IMR-90 (cell line): ENCODE measurements around the gene GLS. TPM values are rescaled to one million over a fixed set of nuclear protein-coding genes. Genes with fewer than 3 reads are reported as not detected.

Experiments
- ATAC-seq: fragments of 200-7000 bp; cut with Tn5 transposase; 2 replicates; pipeline ENCODE4 v1.9.1; 2020; ENCODE audit warnings: low read depth, mild to moderate bottlenecking, moderate library complexity
- BruUV-seq: library from RNA; stranded (reverse); fragments of 400-500 nt; replicated peaks from 2 replicates; lab custom pipeline; 2021; lab: Mats Ljungman, UMichigan
- CTCF ChIA-PET: fragments of 300-600 bp; formaldehyde crosslinking; extraction: SDS; loops from one replicate; lab custom pipeline; 2021; ENCODE audit warnings: antibody characterized with exemption; lab: Yijun Ruan, JAX
- POLR2A ChIA-PET: fragments of 300-600 bp; sonication (Branson Sonifier 250); formaldehyde crosslinking; loops from one replicate; lab custom pipeline; 2022; ENCODE audit warnings: antibody characterized with exemption; ENCODE audit not compliant: unreplicated experiment; lab: Charles Lee
- DNase-seq: peaks from one replicate; pipeline ENCODE4 v3.0.0; 2013
- H2AFZ ChIP-seq: replicated peaks from 2 replicates; pipeline ENCODE3; 2013; ENCODE audit warnings: low read length, mild to moderate bottlenecking; ENCODE audit not compliant: poor library complexity
- H2AK5ac ChIP-seq: 2 replicates; pipeline ENCODE4 v1.6.1; 2013; ENCODE audit warnings: low read depth, low read length, inconsistent platforms
- H2AK9ac ChIP-seq: replicated peaks from 2 replicates; pipeline ENCODE3; 2013; ENCODE audit warnings: mild to moderate bottlenecking, low read depth, low read length, moderate library complexity; ENCODE audit not compliant: poor library complexity
- H2BK120ac ChIP-seq: 2 replicates; pipeline ENCODE4 v1.6.1; 2013; ENCODE audit warnings: low read depth, low read length, inconsistent platforms
- H2BK15ac ChIP-seq: 3 replicates; pipeline ENCODE4 v1.6.1; 2013; ENCODE audit warnings: low read depth, low read length, inconsistent platforms
- H2BK20ac ChIP-seq: 2 replicates; pipeline ENCODE4 v1.6.1; 2013; ENCODE audit warnings: low read depth, mild to moderate bottlenecking, inconsistent platforms, low read length, moderate library complexity
- H2BK5ac ChIP-seq: 2 replicates; pipeline ENCODE4 v1.6.1; 2013; ENCODE audit warnings: mild to moderate bottlenecking, low read depth, low read length, inconsistent platforms; ENCODE audit not compliant: poor library complexity, severe bottlenecking
- H3K14ac ChIP-seq: replicated peaks from 2 replicates; pipeline ENCODE4 v1.6.1; 2013; ENCODE audit warnings: low read depth, low read length, inconsistent platforms
- H3K18ac ChIP-seq: 2 replicates; pipeline ENCODE4 v1.6.1; 2013; ENCODE audit warnings: low read depth, low read length, control low read depth
- H3K23ac ChIP-seq: 2 replicates; pipeline ENCODE4 v1.6.1; 2013; ENCODE audit warnings: low read depth, low read length, inconsistent platforms
- H3K27ac ChIP-seq: 2 replicates; pipeline ENCODE4 v1.5.1; 2013; ENCODE audit warnings: mild to moderate bottlenecking, control low read depth, low read length; ENCODE audit not compliant: insufficient read depth
- H3K27me3 ChIP-seq: 2 replicates; pipeline ENCODE4 v1.6.1; 2013; ENCODE audit warnings: low read length; ENCODE audit not compliant: control insufficient read depth, insufficient read depth
- H3K36me3 ChIP-seq: 2 replicates; pipeline ENCODE4 v1.6.1; 2013; ENCODE audit warnings: low read length, mixed read lengths; ENCODE audit not compliant: control insufficient read depth, insufficient read depth
- H3K4ac ChIP-seq: 2 replicates; pipeline ENCODE4 v1.6.1; 2013; ENCODE audit warnings: low read depth, low read length, inconsistent platforms
- H3K4me1 ChIP-seq: 2 replicates; pipeline ENCODE4 v1.6.1; 2013; ENCODE audit warnings: low read length, mixed read lengths; ENCODE audit not compliant: control insufficient read depth, insufficient read depth
- H3K4me2 ChIP-seq: 2 replicates; pipeline ENCODE4 v1.6.1; 2013; ENCODE audit warnings: low read depth, mild to moderate bottlenecking, control low read depth, low read length, moderate library complexity
- H3K4me3 ChIP-seq: 2 replicates; pipeline ENCODE4 v1.5.1; 2013; ENCODE audit warnings: low read depth, mild to moderate bottlenecking, control low read depth, low read length, moderate library complexity; ENCODE audit not compliant: insufficient read depth
- H3K56ac ChIP-seq: 2 replicates; pipeline ENCODE4 v1.6.1; 2013; ENCODE audit warnings: low read length, inconsistent platforms; ENCODE audit not compliant: insufficient read depth; ENCODE audit errors: extremely low read depth
- H3K79me1 ChIP-seq, 2 experiments: 2 replicates each; pipeline ENCODE4 v1.6.1; 2013; ENCODE audit warnings: low read length in 2 of 2, inconsistent platforms in 1 of 2, low read depth in 1 of 2
- H3K9ac ChIP-seq: 2 replicates; pipeline ENCODE4 v1.6.1; 2013; ENCODE audit warnings: low read depth, low read length, control low read depth
- H3K9me1 ChIP-seq: 2 replicates; pipeline ENCODE4 v1.6.1; 2013; ENCODE audit warnings: low read length, inconsistent platforms; ENCODE audit not compliant: insufficient read depth
- H3K9me3 ChIP-seq: 2 replicates; pipeline ENCODE4 v1.6.1; 2013; ENCODE audit warnings: low read length; ENCODE audit not compliant: control insufficient read depth, insufficient read depth
- H4K20me1 ChIP-seq: 2 replicates; pipeline ENCODE4 v1.6.1; 2013; ENCODE audit warnings: low read length, inconsistent platforms; ENCODE audit not compliant: insufficient read depth
- H4K5ac ChIP-seq: 2 replicates; pipeline ENCODE4 v1.6.1; 2013; ENCODE audit warnings: mild to moderate bottlenecking, low read depth, low read length, control low read depth
- H4K8ac ChIP-seq, 2 experiments: 2 replicates each; pipeline ENCODE4 v1.6.1; 2013; ENCODE audit warnings: low read depth in 2 of 2, low read length in 2 of 2, control low read depth in 1 of 2, inconsistent platforms in 1 of 2
- H4K91ac ChIP-seq: 2 replicates; pipeline ENCODE4 v1.6.1; 2013; ENCODE audit warnings: low read depth, low read length, inconsistent platforms; ENCODE audit not compliant: insufficient read depth
- CEBPB ChIP-seq: IDR thresholded peaks from 2 replicates; pipeline ENCODE4 v1.6.1; 2012; ENCODE audit warnings: low read depth, low read length, improper control_type of control experiment
- CHD1 ChIP-seq: IDR thresholded peaks from 2 replicates; pipeline ENCODE4 v1.6.1; 2012; ENCODE audit warnings: low read depth, low read length, improper control_type of control experiment
- CTCF ChIP-seq: conservative IDR thresholded peaks from 2 replicates; pipeline ENCODE4 v1.5.1; 2012; ENCODE audit warnings: mild to moderate bottlenecking, low read depth, low read length, improper control_type of control experiment
- MAZ ChIP-seq: IDR thresholded peaks from 2 replicates; pipeline ENCODE4 v1.6.1; 2012; ENCODE audit warnings: low read depth, mild to moderate bottlenecking, low read length, improper control_type of control experiment, moderate library complexity, borderline replicate concordance
- MXI1 ChIP-seq: IDR thresholded peaks from 2 replicates; pipeline ENCODE4 v1.6.1; 2012; ENCODE audit warnings: low read depth, mild to moderate bottlenecking, low read length, moderate library complexity, borderline replicate concordance
- NFE2L2 ChIP-seq: fragments of 150-350 bp; IDR thresholded peaks from 2 replicates; pipeline ENCODE4 v1.6.1; 2016; ENCODE audit warnings: low read depth, mild to moderate bottlenecking, low read length
- RAD21 ChIP-seq: IDR thresholded peaks from 2 replicates; pipeline ENCODE4 v1.6.1; 2012; ENCODE audit warnings: low read length, improper control_type of control experiment
- RCOR1 ChIP-seq: IDR thresholded peaks from 2 replicates; pipeline ENCODE4 v1.6.1; 2012; ENCODE audit warnings: mild to moderate bottlenecking, low read length, improper control_type of control experiment; ENCODE audit not compliant: insufficient replicate concordance
- RFX5 ChIP-seq: IDR thresholded peaks from 2 replicates; pipeline ENCODE4 v1.8.0; 2012; ENCODE audit warnings: low read depth, mild to moderate bottlenecking, low read length, moderate library complexity
- SMC3 ChIP-seq: fragments of 150-350 bp; IDR thresholded peaks from 2 replicates; pipeline ENCODE4 v1.6.1; 2016; ENCODE audit warnings: low read depth, mild to moderate bottlenecking, antibody characterized with exemption, low read length, moderate library complexity
- WGBS, 2 experiments: methylation state at CpG; one replicate each; pipeline versions ENCODE4 v1.1.5 to v1.1.7; 2013; ENCODE audit warnings: missing lambda C conversion rate in 2 of 2; ENCODE audit not compliant: insufficient read length in 1 of 2; ENCODE audit errors: extremely low coverage in 2 of 2; 5-methylcytosine and 5-hydroxymethylcytosine counted together
- dilution Hi-C: fragments of 300-500 bp; cut with HindIII; formaldehyde crosslinking; loops from one replicate; pipeline ENCODE4 v1.14.3; 2018; ENCODE audit warnings: low sequenced_read_pairs; ENCODE audit not compliant: unreplicated experiment
- in situ Hi-C: fragments of 300-500 bp; cut with MboI; formaldehyde crosslinking; loops from 3 replicates; pipeline ENCODE4 v1.14.3; 2019; ENCODE audit warnings: low sequenced_read_pairs, inconsistent platforms, mixed read lengths
- intact Hi-C: fragments of 100-400 bp; cut with micrococcal nuclease; formaldehyde crosslinking; loops from 2 replicates; pipeline ENCODE4 v1.10.0; 2022
- polyA plus RNA-seq, 3 experiments: library from polyadenylated mRNA; depleted of rRNA; stranded (reverse); fragments of >200 nt; gene quantifications; 2 replicates each; pipeline ENCODE4 v1.2.3, GENCODE V29; 2012; ENCODE audit warnings: low replicate concordance in 1 of 3
- total RNA-seq: library from RNA; depleted of rRNA; stranded (reverse); fragments of >200 nt; gene quantifications from 2 replicates; pipeline ENCODE4 v1.2.3, GENCODE V29; 2012
- TF ChIP-seq, protein P1 (sequence below): fragments of 150-350 bp; IDR thresholded peaks from 2 replicates; pipeline ENCODE4 v1.6.1; 2016; ENCODE audit warnings: low read depth, mild to moderate bottlenecking, low read length, moderate library complexity, borderline replicate concordance
- TF ChIP-seq, protein P2 (sequence below): fragments of 150-350 bp; IDR thresholded peaks from 2 replicates; pipeline ENCODE4 v1.6.1; 2017; ENCODE audit warnings: mild to moderate bottlenecking, antibody characterized with exemption, low read length, low read depth

Gene GLS
- total and polyA plus RNA-seq, 2 of the 4 experiments (the other 2 are of a cell fraction) = 87.5 to 130 TPM

GRCh38 chr2:190889175-190889943, 8.7 kb downstream of the GLS start:
- Histone ChIP-seq H3K36me3 (peaks cover 2% of the 10 kb centered on the region), H2BK20ac (no peak overlapping the region), H4K20me1 (peaks cover 74% of the 10 kb centered on the region; the same call in 1 of the 2 replicates), H2AFZ (no peak overlapping the region), H4K91ac (no peak overlapping the region), H3K9me1 (peaks cover 2% of the 10 kb centered on the region; the same call in 1 of the 2 replicates), H2BK15ac (no peak overlapping the region), H2BK120ac (no peak overlapping the region), H3K4me1 (peaks cover 2% of the 10 kb centered on the region; the same call in 1 of the 2 replicates), H3K4me2 (no peak overlapping the region; the same call in 1 of the 2 replicates), H2AK9ac (no peak overlapping the region), H3K79me1 (peaks cover 0 to 31% of the 10 kb centered on the region in 2 experiments; a peak in 2 of 4 replicates), H3K4ac (no peak overlapping the region), H3K14ac (peak overlapping the region; percentile 41; the same call in 1 of the 2 replicates), H3K18ac (no peak overlapping the region), H3K4me3 (no peak overlapping the region), H4K5ac (no peak overlapping the region), H3K23ac (peak overlapping the region; percentile 59; the same call in 1 of the 2 replicates), H2BK5ac (no peak overlapping the region), H3K56ac (no peak overlapping the region), H2AK5ac (no peak overlapping the region), H3K9me3 (no peaks in the 10 kb centered on the region), H3K9ac (no peak overlapping the region), H3K27me3 (no peaks in the 10 kb centered on the region), H3K27ac (no peak overlapping the region), H4K8ac (no peak overlapping the region)
- in situ Hi-C loops (no loop called here), intact Hi-C loops (loop anchor here (2.0 kb wide), 1 partner anchor 15 kb away; no protein-coding TSS in a partner anchor), dilution Hi-C loops (no loop called here)
- DNase-seq (no peak), ATAC-seq (no peak)
- WGBS, 2 experiments = no CpG with 5 or more reads among the region's 3 CpGs
- TF ChIP-seq MXI1 (no peak), CHD1 (no peak), CEBPB (no peak), RCOR1 (no peak), RAD21 (no peak), SMC3 (no peak), MAZ (no peak), CTCF (no peak), NFE2L2 (no peak), RFX5 (no peak)
- TF ChIP-seq, protein P1, sequence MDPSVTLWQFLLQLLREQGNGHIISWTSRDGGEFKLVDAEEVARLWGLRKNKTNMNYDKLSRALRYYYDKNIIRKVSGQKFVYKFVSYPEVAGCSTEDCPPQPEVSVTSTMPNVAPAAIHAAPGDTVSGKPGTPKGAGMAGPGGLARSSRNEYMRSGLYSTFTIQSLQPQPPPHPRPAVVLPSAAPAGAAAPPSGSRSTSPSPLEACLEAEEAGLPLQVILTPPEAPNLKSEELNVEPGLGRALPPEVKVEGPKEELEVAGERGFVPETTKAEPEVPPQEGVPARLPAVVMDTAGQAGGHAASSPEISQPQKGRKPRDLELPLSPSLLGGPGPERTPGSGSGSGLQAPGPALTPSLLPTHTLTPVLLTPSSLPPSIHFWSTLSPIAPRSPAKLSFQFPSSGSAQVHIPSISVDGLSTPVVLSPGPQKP = no peak
- TF ChIP-seq, protein P2, sequence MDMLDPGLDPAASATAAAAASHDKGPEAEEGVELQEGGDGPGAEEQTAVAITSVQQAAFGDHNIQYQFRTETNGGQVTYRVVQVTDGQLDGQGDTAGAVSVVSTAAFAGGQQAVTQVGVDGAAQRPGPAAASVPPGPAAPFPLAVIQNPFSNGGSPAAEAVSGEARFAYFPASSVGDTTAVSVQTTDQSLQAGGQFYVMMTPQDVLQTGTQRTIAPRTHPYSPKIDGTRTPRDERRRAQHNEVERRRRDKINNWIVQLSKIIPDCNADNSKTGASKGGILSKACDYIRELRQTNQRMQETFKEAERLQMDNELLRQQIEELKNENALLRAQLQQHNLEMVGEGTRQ = no peak
- BruUV-seq = no TSS peak
- POLR2A ChIA-PET = interaction anchor here (0.6 kb wide), 1 partner anchor 164 kb away, joined by 3 read pairs; no protein-coding TSS in a partner anchor
- CTCF ChIA-PET = interaction anchor here (0.7 to 1.2 kb wide), 4 partner anchors 13 to 74 kb away, joined by 3 to 4 read pairs (median 3); no protein-coding TSS in a partner anchor
